Activated T-cell treated with anti-CD3 and anti-CD28 coated beads, Interleukin-2, amount 50 U/mL, for 4 hours (primary cell): ENCODE results near the gene EPB41L5. TPM values are rescaled to one million over a fixed set of nuclear protein-coding genes. Genes with fewer than 3 reads are reported as not detected.

Experiments used
- ATAC-seq, 2 donors: fragments of 200-7000 bp; cut with Tn5 transposase; one replicate each; pipeline ENCODE4 v1.10.0; 2021
- DNase-seq: peaks from one replicate; pipeline ENCODE4 v3.0.0-alpha.2; 2020
- H3K27me3 Mint-ChIP-seq: one replicate; pipeline ENCODE4 v1.8.0; 2021; ENCODE audit warnings: low read depth, mixed read lengths
- H3K36me3 Mint-ChIP-seq: one replicate; pipeline ENCODE4 v1.8.0; 2022; ENCODE audit warnings: mixed read lengths; ENCODE audit not compliant: insufficient read depth
- H3K4me1 Mint-ChIP-seq: one replicate; pipeline ENCODE4 v1.8.0; 2021; ENCODE audit warnings: low read depth, mixed read lengths
- H3K4me3 Mint-ChIP-seq: one replicate; pipeline ENCODE4 v1.8.0; 2021; ENCODE audit warnings: mild to moderate bottlenecking, moderate library complexity, mixed read lengths
- H3K9me3 Mint-ChIP-seq: one replicate; pipeline ENCODE4 v1.8.0; 2021; ENCODE audit warnings: mixed read lengths
- total RNA-seq, 3 donors: library from RNA; stranded (reverse); gene quantifications; one replicate each; pipeline ENCODE4 v1.2.1, GENCODE V29; 2021

The EPB41L5 gene
- total RNA-seq, 3 donors from 2014 or later: 2.7 to 3.1 (median 2.8) TPM

DNA sequence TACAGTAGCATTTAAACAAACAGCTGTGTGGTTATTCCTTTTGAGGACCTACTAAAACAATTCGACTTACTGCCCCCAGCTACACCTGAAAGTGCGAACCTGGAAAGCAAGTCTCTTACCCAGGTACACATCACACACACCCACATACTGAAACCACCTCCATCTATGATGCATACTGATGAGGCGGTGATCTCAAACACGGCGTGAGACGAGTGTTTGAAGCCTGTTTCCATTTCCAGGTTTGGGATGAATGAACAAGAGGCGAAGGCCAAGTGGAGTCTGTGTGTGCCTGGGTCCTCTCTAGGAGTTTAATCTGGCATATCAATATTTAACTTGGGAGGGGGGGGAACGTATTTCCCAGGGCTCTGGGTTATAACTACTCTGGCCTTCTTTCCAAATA, 208.7 kb downstream of the EPB41L5 start:
- H3K4me3 Mint-ChIP-seq: peak overlapping the region; percentile 77
- DNase-seq (no peak), ATAC-seq (no peak)
- no peaks in the 10 kb centered on the region for H3K27me3 Mint-ChIP-seq
- peaks cover 3% of the 10 kb centered on the region for H3K9me3 Mint-ChIP-seq
- H3K36me3 Mint-ChIP-seq: peaks cover 42% of the 10 kb centered on the region
- peaks cover 47% of the 10 kb centered on the region for H3K4me1 Mint-ChIP-seq

DNA sequence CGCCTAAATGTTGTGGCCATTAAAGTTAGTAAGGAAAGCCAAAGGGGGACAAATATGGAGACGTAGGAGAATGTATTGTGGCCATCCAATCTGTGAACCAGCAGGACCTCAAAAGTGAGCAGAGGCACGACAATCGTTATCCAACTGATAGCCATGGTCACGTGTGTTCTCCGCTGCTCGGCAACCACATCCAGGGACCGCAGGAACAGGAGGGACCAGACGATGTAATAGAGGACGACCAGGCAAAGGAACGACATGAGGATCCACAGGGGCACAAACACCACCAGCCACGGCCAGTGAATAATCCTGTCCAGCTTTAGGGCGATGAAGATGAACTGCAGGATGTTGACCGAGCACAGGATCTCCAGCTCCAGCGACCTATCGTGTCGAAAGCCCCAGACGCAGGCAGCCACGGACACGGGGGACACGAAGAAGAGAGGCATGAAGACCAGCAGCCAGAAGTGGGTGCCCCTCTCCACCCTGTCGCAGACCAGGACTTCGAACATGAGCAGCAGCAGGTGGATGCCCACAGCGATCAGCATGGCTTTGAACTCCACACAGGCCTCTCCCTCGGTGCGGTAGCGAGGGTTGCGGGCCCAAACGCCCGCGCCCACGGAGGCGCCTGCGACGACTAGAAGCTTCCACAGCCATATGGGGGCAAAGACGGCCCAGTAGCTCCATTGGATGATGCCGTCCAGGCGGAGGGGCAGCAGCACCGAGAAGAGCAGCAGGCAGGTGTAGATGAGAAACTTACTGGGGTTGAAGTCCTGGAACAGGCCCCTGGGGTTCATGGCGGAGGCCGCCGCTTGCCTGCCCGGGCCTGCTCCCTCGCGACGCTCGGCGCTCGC, 209.5 kb downstream of the EPB41L5 start:
- Mint-ChIP-seq H3K36me3 (peaks cover 38% of the 10 kb centered on the region), H3K4me3 (peak overlapping the region; percentile 77), H3K4me1 (peaks cover 53% of the 10 kb centered on the region), H3K9me3 (peaks cover 3% of the 10 kb centered on the region), H3K27me3 (no peaks in the 10 kb centered on the region)
- no peak for DNase-seq
- no peak for ATAC-seq

DNA sequence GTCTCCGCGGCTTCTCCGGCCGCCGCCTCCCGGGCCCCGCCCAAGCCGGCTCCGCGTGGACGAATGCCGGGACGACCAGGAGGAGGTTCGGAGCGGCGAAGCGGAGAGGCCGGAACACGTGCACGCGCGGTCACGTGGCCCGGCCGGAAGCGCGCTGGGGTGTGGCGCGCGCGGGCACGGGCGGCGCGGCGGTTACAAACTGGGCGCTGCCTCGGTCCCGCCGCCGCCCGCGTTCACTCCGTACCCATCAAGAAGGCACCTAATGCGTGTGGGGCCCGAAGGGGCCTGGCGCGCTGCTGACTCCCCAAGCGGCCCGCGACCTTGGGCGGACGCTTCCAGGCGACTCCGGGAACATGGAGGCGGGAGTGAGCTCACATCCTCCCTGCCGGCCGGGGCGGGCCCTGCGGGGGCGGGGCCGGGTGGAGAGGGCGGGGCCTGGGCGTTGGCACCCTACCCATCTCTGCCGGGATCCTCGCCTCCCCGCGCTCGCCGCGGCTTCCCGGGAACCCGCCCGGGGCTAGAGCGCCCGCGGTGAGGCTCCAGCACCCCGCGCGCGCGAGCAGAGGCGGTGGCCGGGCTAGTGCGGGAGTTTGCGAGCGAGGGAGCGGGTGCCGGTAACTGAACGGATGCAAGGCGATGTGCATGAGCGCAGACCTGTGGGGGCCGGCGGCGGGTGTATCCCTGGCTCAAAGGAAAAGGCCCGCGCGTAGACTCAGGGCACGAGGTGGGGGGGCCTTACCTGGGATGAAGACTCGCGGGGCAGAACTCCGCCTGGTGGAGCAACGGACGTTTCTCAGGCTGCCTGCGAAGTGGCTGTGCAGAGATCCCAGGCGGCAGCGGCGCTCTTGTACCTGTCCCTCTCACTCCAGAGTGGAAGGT, 210.4 kb downstream of the EPB41L5 start, which contains the start of gene TMEM185B:
Gene TMEM185B (minus strand): TSS at position 367 of the 879 bp plus-strand sequence. CDS start 424 bp downstream, outside the sequence.
- Mint-ChIP-seq H3K4me1 (peaks cover 55% of the 10 kb centered on the region), H3K9me3 (peaks cover 3% of the 10 kb centered on the region), H3K36me3 (peaks cover 29% of the 10 kb centered on the region), H3K4me3 (peak within 1 kb of the TSS; percentile 77), H3K27me3 (no peaks in the 10 kb centered on the region)
- peak; percentile 90 for DNase-seq
- ATAC-seq: peak; percentile 90

- peaks cover 21% of the 10 kb centered on the region for H3K36me3 Mint-ChIP-seq
- DNase-seq (no peak), ATAC-seq (no peak)
- peaks cover 3% of the 10 kb centered on the region for H3K9me3 Mint-ChIP-seq
- H3K4me3 Mint-ChIP-seq: peak overlapping the region; percentile 77
- peaks cover 63% of the 10 kb centered on the region for H3K4me1 Mint-ChIP-seq
- no peaks in the 10 kb centered on the region for H3K27me3 Mint-ChIP-seq
Observed at GRCh38 chr2:120224256-120224655, 211.4 kb downstream of the EPB41L5 start.

DNA sequence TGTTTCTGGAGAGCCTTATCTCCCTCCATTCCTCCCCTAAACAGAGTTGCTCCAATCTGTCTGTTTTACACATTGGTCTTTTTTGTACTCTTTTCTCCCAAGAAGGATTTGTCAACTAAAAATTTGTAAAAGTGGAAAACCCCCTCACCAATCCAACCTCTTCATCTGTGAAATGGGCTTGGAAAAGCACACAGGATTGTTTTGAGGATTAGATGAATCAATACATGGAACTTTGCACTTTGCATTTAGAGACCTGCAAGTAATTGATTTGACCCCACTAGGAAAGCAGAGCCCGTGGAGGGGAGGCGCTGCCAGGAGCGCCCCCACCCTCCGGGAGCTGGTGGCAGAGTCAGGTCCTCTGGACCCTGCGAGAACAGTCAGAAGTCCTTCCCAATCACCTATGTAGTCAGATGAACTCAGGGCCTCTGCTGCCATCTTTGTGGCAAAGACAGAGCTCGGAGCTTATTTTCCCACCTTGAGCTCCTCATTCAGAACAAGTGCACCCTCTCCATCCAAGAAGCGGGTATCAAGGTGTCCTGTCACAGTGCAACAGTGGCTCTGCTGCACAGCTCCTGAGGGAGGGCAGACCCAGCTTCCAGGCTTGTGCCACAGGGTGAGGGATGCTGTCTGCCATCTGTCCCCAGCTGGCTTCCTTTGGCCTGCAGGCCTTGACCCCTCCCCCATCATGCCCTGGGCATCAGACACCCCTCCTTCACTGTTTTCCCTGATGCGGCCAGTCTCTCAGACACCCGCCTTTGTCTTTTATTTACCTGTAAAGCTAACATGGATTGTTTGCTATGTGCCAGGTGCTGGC, 212.1 kb downstream of the EPB41L5 start:
- Mint-ChIP-seq H3K9me3 (peaks cover 3% of the 10 kb centered on the region), H3K27me3 (no peaks in the 10 kb centered on the region), H3K4me1 (peaks cover 68% of the 10 kb centered on the region), H3K36me3 (peaks cover 21% of the 10 kb centered on the region), H3K4me3 (peak overlapping the region; percentile 77)
- ATAC-seq (no peak), DNase-seq (no peak)

DNA sequence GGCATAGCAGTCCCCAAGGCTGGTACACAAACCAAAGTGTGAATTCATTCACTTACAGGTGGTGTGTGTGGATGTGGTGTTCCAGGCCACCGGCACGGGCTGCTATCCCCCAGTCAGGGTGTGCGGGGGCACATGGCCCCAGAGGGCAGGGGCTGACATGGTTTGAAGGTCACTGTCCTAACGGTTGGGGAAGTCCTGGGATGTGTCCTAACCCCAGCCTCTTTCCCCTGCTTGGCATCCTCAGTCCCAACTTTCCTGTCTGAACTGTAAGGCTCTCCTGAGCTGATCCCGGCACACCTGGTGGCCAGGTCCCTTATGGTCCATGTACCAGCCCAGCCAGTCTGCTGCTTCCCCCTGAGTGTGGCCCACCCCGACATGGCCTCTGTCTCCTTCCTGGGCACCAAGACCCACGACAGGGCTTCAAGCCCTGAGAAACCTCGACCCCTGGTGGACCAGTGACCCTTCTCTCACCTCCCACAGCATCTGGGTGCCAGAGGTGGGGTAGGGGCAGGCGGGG, 212.7 kb downstream of the EPB41L5 start:
- H3K4me3 Mint-ChIP-seq: no peak overlapping the region
- peaks cover 16% of the 10 kb centered on the region for H3K36me3 Mint-ChIP-seq
- H3K9me3 Mint-ChIP-seq: peaks cover 3% of the 10 kb centered on the region
- peaks cover 68% of the 10 kb centered on the region for H3K4me1 Mint-ChIP-seq
- H3K27me3 Mint-ChIP-seq: no peaks in the 10 kb centered on the region
- DNase-seq (no peak), ATAC-seq (no peak)

DNA sequence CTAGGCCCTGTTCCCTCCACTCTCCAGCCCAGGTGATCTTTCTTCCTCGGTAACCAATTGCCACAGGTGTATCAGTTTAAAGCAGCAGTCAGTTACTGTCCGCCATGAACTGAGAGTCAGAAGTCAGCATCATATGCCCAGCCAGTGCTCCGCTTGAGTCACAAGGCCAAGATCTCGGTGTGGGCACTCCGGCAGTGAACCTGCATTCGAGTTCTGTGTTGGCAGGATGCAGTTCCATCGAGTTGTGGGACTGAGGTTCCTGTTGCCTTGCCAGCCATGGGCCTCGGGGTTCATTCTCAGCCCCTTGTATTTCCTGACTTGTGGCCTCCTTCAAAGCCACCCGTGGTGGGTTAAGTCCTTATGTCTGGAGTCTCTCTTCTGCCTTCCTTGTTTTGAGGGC, 213.4 kb downstream of the EPB41L5 start:
- H3K4me3 Mint-ChIP-seq: no peak overlapping the region
- H3K9me3 Mint-ChIP-seq: peaks cover 3% of the 10 kb centered on the region
- DNase-seq (no peak), ATAC-seq (no peak)
- H3K36me3 Mint-ChIP-seq: peaks cover 10% of the 10 kb centered on the region
- no peaks in the 10 kb centered on the region for H3K27me3 Mint-ChIP-seq
- H3K4me1 Mint-ChIP-seq: peaks cover 68% of the 10 kb centered on the region

- ATAC-seq: peak in 1 of 2 donors; percentile 11
- Mint-ChIP-seq H3K4me1 (peaks cover 65% of the 10 kb centered on the region), H3K27me3 (no peaks in the 10 kb centered on the region), H3K9me3 (peaks cover under 1% of the 10 kb centered on the region), H3K4me3 (no peak overlapping the region), H3K36me3 (peaks cover under 1% of the 10 kb centered on the region)
- no peak for DNase-seq
Observed at GRCh38 chr2:120227111-120227991, 214.5 kb downstream of the EPB41L5 start.

DNA sequence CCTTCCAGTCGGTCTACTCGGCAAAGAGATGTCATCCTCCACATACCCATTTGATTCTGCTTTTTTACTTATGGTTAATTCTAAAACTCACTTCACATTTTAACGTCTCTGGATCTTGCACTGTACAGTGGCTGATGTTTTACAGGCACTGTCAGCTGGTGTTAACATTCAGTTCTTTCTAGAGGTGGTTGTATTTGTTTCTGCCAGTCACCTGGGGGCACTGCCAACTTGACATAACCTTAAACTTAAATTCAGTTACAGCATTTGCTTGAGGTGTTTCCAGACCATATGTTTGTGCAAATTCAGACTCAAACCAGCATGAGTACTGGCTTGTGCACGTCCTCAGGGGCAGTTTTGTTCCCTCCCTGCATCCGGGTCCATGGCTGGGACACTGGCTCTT, 215.6 kb downstream of the EPB41L5 start:
- Mint-ChIP-seq H3K4me3 (no peak overlapping the region), H3K9me3 (no peaks in the 10 kb centered on the region), H3K36me3 (no peaks in the 10 kb centered on the region), H3K27me3 (no peaks in the 10 kb centered on the region), H3K4me1 (peaks cover 73% of the 10 kb centered on the region)
- ATAC-seq (no peak), DNase-seq (no peak)

Other genes with a start within 250 kb of the EPB41L5 start
- gene TMEM185B, start 210.3 kb downstream of the EPB41L5 start, total RNA-seq: 10 to 100 TPM; 35.0 to 38.4 (median 36.3) TPM
- 10 to 100 TPM in 2 of 3 donors, 1 to 10 TPM in 1; 9.2 to 17.5 (median 13.0) TPM for gene RALB, start 239.8 kb downstream of the EPB41L5 start, total RNA-seq